HuH-7 (cell line): Measurements from ENCODE around the gene SPPL3.

Experiments
- DNase-seq: peaks from one replicate; pipeline ENCODE4 v3.0.0; 2011; ENCODE audit warnings: low spot score

SPPL3 gene

GRCh38 chr12:120722784-120723183 is 181.4 kb downstream of the SPPL3 start:
- DNase-seq: no peak

DNA sequence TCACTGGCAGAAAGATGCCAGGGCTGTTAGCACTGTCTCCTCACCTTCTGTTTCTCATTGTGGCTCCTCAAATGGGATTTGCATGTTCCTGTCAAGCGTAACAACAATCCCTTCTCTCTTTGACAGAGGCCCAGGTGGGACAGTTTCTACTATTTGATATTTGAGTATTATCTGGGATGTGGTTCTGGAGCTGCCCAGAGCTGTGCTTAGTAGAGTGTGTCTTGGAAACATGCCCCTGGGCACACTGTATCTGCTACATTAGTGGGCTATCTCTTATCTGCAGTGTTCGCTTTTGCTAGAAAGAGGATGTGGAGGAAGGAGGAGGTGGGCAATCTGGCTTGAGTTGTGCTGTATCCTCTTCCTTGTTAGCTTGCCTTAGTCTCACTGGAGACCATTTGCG is 182.3 kb downstream of the SPPL3 start:
- DNase-seq: no peak

GRCh38 chr12:120720987-120721801 is 183.0 kb downstream of the SPPL3 start:
- no peak for DNase-seq

DNA sequence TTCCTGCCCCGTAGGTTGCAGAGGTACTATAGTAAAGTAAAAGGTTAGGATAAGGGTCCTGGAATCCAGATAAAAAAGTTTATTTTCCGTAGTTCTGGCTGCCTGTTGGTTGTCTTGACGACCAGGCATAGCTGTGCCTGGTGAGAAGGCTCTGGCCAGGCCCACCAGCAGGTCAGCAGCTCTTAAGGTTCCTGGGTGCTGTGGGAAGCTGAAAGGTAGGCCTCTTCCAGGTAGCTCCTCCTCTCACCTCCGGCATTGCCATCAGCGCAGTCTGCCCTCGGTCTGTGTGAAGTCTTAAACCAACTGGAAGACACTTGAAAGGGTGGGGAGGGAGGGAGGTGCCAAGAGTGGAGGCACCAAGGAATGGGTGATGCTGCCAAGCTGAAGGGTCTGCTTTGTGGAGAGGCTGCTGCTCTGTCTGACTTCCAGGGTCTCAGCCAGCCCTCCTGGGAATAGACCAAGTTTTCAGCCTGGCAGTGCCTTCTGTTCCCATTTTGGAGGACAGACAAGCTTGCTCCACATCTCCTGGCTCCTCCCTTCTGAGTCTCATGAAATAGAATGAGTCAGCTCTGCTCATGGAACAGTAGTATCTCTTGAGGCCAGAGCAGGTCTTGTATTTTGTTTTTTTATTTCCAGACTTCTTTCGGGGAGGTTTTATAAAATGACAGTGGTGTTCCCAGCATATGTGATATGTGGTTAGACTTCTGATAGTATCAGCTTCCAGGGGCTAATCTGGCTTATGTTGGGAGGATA is 183.7 kb downstream of the SPPL3 start:
- no peak for DNase-seq

GRCh38 chr12:120719496-120720233 is 184.5 kb downstream of the SPPL3 start:
- no peak for DNase-seq

- peak; percentile 22 for DNase-seq
These were observed 185.1 kb downstream of the SPPL3 start for GRCh38 chr12:120719072-120719471.

GRCh38 chr12:120718055-120718454 is 186.1 kb downstream of the SPPL3 start:
- DNase-seq: no peak

DNA sequence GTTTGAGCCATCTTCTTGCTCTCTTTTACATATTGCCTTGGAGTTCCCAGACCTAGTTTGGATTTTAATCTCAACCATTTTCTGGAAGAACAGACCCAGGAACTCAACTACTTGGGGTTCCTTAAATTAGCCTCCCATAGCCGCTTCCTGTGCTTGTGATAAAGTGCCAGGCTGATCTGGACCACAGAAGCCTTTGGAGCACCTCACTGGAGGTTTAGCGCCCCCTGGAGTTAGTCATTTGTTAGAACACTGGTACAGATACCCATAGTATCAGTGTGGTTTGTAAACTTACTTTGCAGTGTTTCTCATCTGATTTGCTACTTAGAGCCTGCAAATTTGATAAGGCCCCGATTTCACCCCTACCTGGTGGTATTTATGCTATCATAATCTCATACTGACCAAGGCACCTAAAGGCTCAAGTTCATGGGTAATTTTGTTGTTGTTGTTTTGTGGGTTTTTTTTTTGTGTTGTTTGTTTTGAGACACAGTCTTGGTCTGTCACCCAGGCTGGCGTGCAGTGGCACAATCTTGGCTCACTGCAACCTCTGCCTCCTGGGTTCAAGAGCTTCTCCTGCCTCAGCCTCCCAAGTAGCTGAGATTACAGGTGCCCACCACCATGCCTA is 190.2 kb downstream of the SPPL3 start:
- DNase-seq: peak; percentile 74

DNA sequence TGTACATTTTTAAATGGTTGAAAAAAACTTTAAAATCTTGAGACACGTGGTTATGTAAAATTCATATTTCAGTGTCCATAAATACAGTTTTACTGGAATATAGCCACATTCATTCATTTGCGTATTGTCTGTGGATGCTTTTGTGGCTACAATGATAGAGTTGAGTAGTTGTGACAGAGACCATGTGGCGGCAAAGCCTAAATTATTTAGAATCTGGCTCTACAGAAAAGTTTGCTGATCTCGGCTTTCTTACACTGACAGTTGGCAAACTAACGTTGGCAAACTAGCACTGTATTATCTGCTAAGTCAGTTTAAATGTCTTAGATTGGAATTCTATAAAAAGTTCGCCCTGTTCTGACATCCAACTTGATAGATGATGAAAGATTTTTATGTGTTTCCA is 191.5 kb downstream of the SPPL3 start:
- DNase-seq: no peak
